ENCODE results near the gene C10orf90.

The C10orf90 gene

GRCh38 chr10:126461289-126461940, 209.1 kb downstream of the C10orf90 start:
- DNase-seq (ENCODE audit: low read depth in 3 of 3) = no peak

- DNase-seq (ENCODE audit: low read depth in 3 of 3) = no peak
Observed at GRCh38 chr10:126459878-126460481, 210.5 kb downstream of the C10orf90 start.

GRCh38 chr10:126459032-126459831, 211.3 kb downstream of the C10orf90 start:
- no peak for DNase-seq (ENCODE audit: low read depth in 3 of 3)

GRCh38 chr10:126458466-126458865, 212.0 kb downstream of the C10orf90 start:
- DNase-seq (ENCODE audit: low read depth in 3 of 3) = no peak

GRCh38 chr10:126456632-126457031, 213.9 kb downstream of the C10orf90 start:
- DNase-seq (ENCODE audit: low read depth in 3 of 3) = no peak

GRCh38 chr10:126455766-126456405, 214.6 kb downstream of the C10orf90 start:
- DNase-seq (ENCODE audit: low read depth in 3 of 3) = no peak

GRCh38 chr10:126455036-126455765, 215.3 kb downstream of the C10orf90 start:
- DNase-seq (ENCODE audit: low read depth in 3 of 3) = no peak

GRCh38 chr10:126454045-126454751, 216.3 kb downstream of the C10orf90 start:
- no peak for DNase-seq (ENCODE audit: low read depth in 3 of 3)

- DNase-seq (ENCODE audit: low read depth in 3 of 3) = no peak
Observed at GRCh38 chr10:126452245-126452644, 218.2 kb downstream of the C10orf90 start.

GRCh38 chr10:126448091-126448490, 222.4 kb downstream of the C10orf90 start:
- no peak for DNase-seq (ENCODE audit: low read depth in 3 of 3)

- DNase-seq (ENCODE audit: low read depth in 3 of 3) = no peak
Observed at GRCh38 chr10:126439942-126440341, 230.6 kb downstream of the C10orf90 start.

GRCh38 chr10:126438407-126438783, 232.1 kb downstream of the C10orf90 start:
- no peak for DNase-seq (ENCODE audit: low read depth in 3 of 3)

GRCh38 chr10:126437635-126438406, 232.7 kb downstream of the C10orf90 start:
- DNase-seq (ENCODE audit: low read depth in 3 of 3) = no peak

GRCh38 chr10:126434235-126434634, 236.3 kb downstream of the C10orf90 start:
- DNase-seq (ENCODE audit: low read depth in 3 of 3) = no peak

- no peak for DNase-seq (ENCODE audit: low read depth in 3 of 3)
Observed at GRCh38 chr10:126433351-126433750, 237.1 kb downstream of the C10orf90 start.

GRCh38 chr10:126432507-126432906, 238.0 kb downstream of the C10orf90 start:
- DNase-seq (ENCODE audit: low read depth in 3 of 3) = no peak

- no peak for DNase-seq (ENCODE audit: low read depth in 3 of 3)
Observed at GRCh38 chr10:126431816-126432215, 238.7 kb downstream of the C10orf90 start.

- DNase-seq (ENCODE audit: low read depth in 3 of 3) = no peak
Observed at GRCh38 chr10:126430512-126430911, 240.0 kb downstream of the C10orf90 start.

GRCh38 chr10:126429275-126429674, 241.2 kb downstream of the C10orf90 start:
- DNase-seq (ENCODE audit: low read depth in 3 of 3) = no peak

GRCh38 chr10:126425489-126426065, 244.9 kb downstream of the C10orf90 start:
- DNase-seq (ENCODE audit: low read depth in 3 of 3) = no peak

Data from stimulated activated CD4-positive, alpha-beta T cell treated with anti-CD3 and anti-CD28 coated beads, TNF-alpha, amount 100 ng/mL, for 48 hours (primary cell).